GM21576 (cell line): Measurements from ENCODE around the gene ZNF224.
"Not testable (repeated sequence)": the region's sequence is repeated elsewhere in the genome, so short reads cannot be mapped to it uniquely, and the experiment has no call there.

ENCODE experiments used
- ATAC-seq: cut with Tn5 transposase; IDR thresholded peaks from one replicate; pipeline ENCODE4 v1.9.1; 2021; ENCODE audit warnings: mild to moderate bottlenecking, moderate library complexity; ENCODE audit not compliant: unreplicated experiment

The ZNF224 gene

DNA sequence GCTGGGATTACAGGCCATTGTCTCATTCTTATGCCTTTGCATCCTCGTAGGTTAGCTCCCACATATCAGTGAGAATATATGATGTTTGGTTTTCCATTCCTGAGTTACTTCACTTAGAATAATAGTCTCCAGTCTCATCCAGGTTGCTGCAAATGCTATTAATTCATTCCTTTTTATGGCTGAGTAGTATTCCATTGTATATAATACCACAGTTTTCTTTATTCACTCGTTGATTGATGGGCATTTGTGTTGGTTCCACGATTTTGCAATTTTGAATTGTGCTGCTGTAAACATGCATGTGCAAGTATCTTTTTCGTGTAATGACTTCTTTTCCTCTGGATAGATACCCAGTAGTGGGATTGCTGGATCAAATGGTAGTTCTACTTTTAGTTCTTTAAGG lies 27.0 kb downstream of the ZNF224 start:
- not testable (repeated sequence) for ATAC-seq

DNA sequence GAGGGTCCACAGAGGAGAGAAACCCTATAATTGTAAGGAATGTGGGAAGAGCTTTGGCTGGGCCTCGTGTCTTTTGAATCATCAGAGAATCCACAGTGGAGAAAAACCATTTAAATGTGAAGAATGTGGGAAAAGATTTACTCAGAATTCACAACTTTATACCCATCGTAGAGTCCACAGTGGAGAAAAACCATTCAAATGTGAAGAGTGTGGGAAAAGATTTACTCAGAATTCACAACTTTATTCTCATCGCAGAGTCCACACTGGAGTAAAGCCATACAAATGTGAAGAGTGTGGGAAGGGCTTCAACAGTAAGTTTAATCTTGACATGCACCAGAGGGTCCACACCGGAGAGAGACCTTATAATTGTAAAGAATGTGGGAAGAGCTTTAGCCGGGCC lies 37.8 kb downstream of the ZNF224 start:
- ATAC-seq, result no peak

GRCh38 chr19:44141191-44142058 lies 47.3 kb downstream of the ZNF224 start, which contains the start of gene ZNF234:
Gene ZNF234 (plus strand): TSS chr19:44141554. CDS start chr19:44144633, 3,079 bp downstream.
- ATAC-seq, result no peak

GRCh38 chr19:44142059-44142433 lies 47.9 kb downstream of the ZNF224 start:
- no peak for ATAC-seq

- ATAC-seq, result no peak
These were observed 55.6 kb downstream of the ZNF224 start for GRCh38 chr19:44149776-44150175.

DNA sequence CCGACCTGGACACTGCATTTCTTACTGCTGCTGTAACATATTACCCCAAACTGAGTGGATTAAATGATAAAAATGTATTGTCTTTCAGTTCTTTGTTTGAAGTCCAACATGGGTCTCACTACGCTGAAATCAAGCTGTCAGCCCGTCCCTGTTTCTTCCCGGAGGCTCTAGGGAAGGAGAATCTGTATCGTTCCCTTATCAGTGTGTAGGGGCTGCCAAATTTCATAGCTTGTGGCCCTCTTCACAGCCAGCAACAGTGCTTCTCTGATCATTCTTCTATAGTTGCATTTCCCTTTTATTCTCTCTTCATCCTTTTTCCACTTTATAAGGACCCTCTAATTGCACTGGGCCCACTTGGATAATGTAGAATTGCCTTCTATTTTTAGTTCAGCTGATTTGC lies 57.3 kb downstream of the ZNF224 start:
- ATAC-seq, result no peak

- ATAC-seq, result no peak
These were observed 62.3 kb downstream of the ZNF224 start for GRCh38 chr19:44156475-44156874.
